GM19328 (cell line): ENCODE results near the gene TMEM79.

ENCODE experiments used
- ATAC-seq: cut with Tn5 transposase; IDR thresholded peaks from one replicate; pipeline ENCODE4 v1.9.1; 2021; ENCODE audit warnings: mild to moderate bottlenecking, moderate library complexity; ENCODE audit not compliant: unreplicated experiment

Gene TMEM79

GRCh38 chr1:156284112-156284511, at the start of gene TMEM79:
TMEM79 (plus strand) TSS chr1:156284325; CDS start chr1:156285227, 902 bp downstream.
- no peak for ATAC-seq

- no peak for ATAC-seq
Measured at GRCh38 chr1:156236164-156236563, 48.0 kb upstream of the TMEM79 start.

GRCh38 chr1:156238248-156238647, 45.9 kb upstream of the TMEM79 start:
- no peak for ATAC-seq

- ATAC-seq, result no peak
Measured at GRCh38 chr1:156241311-156241811, 42.8 kb upstream of the TMEM79 start.

GRCh38 chr1:156241926-156242325, 42.2 kb upstream of the TMEM79 start, which contains the start of gene BGLAP:
BGLAP (plus strand) TSS chr1:156242184; CDS start chr1:156242232, 48 bp downstream.
- ATAC-seq, result no peak

- ATAC-seq, result no peak
Measured at GRCh38 chr1:156242738-156243137, 41.4 kb upstream of the TMEM79 start.

- ATAC-seq, result no peak
Measured at GRCh38 chr1:156244126-156244525, 40.0 kb upstream of the TMEM79 start.

- no peak for ATAC-seq
Measured at GRCh38 chr1:156244712-156245111, 39.4 kb upstream of the TMEM79 start.

- no peak for ATAC-seq
Measured at GRCh38 chr1:156245451-156246232, 38.5 kb upstream of the TMEM79 start.

- ATAC-seq, result no peak
Measured at GRCh38 chr1:156246241-156246780, 37.8 kb upstream of the TMEM79 start.

GRCh38 chr1:156246781-156247459, 37.2 kb upstream of the TMEM79 start:
- ATAC-seq, result no peak

GRCh38 chr1:156247460-156248322, 36.4 kb upstream of the TMEM79 start, which contains the start of gene PAQR6:
PAQR6 (minus strand) TSS chr1:156248056; CDS start chr1:156246731, 1,325 bp downstream.
- ATAC-seq, result no peak

GRCh38 chr1:156248323-156248683, 35.8 kb upstream of the TMEM79 start:
- ATAC-seq, result no peak

- no peak for ATAC-seq
Measured at GRCh38 chr1:156249593-156249992, 34.5 kb upstream of the TMEM79 start.

GRCh38 chr1:156251527-156251926, 32.6 kb upstream of the TMEM79 start:
- no peak for ATAC-seq

GRCh38 chr1:156253634-156254033, 30.5 kb upstream of the TMEM79 start:
- ATAC-seq, result no peak

GRCh38 chr1:156257711-156258110, 26.4 kb upstream of the TMEM79 start:
- no peak for ATAC-seq

- no peak for ATAC-seq
Measured at GRCh38 chr1:156258859-156259258, 25.3 kb upstream of the TMEM79 start.

- no peak for ATAC-seq
Measured at GRCh38 chr1:156259805-156260204, 24.3 kb upstream of the TMEM79 start.

GRCh38 chr1:156260896-156261295, 23.2 kb upstream of the TMEM79 start:
- ATAC-seq, result no peak
